GM10266 (cell line): Measurements from ENCODE around the gene LRRC59.
"Not testable (repeated sequence)": the region's sequence is repeated elsewhere in the genome, so short reads cannot be mapped to it uniquely, and the experiment has no call there.

Experiments
- DNase-seq: peaks from one replicate; pipeline ENCODE4 v3.0.0; 2012; ENCODE audit errors: extremely low spot score
- CTCF ChIP-seq: IDR thresholded peaks from 2 replicates; pipeline ENCODE4 v1.5.1; 2012; ENCODE audit warnings: mild to moderate bottlenecking, low read depth; ENCODE audit not compliant: control insufficient read depth, insufficient read depth; ENCODE audit errors: missing control alignments

The LRRC59 gene

GRCh38 chr17:50422738-50423137 lies 25.4 kb upstream of the LRRC59 start:
- DNase-seq, result no peak
- TF ChIP-seq CTCF, result no peak

- DNase-seq, result peak; percentile 55
These were observed 24.2 kb upstream of the LRRC59 start for GRCh38 chr17:50421308-50422051.

GRCh38 chr17:50420419-50421112 lies 23.2 kb upstream of the LRRC59 start:
- DNase-seq, result no peak
- TF ChIP-seq CTCF, result no peak

More at GRCh38 chr17:50421308-50422051, 24.2 kb upstream of the LRRC59 start:
- no peak for TF ChIP-seq CTCF

- DNase-seq, result not testable (repeated sequence)
These were observed 22.3 kb upstream of the LRRC59 start for GRCh38 chr17:50419577-50419976.

GRCh38 chr17:50414808-50415207 lies 17.5 kb upstream of the LRRC59 start:
- TF ChIP-seq CTCF, result no peak
- DNase-seq, result no peak

GRCh38 chr17:50412188-50412732 lies 14.9 kb upstream of the LRRC59 start:
- no peak for TF ChIP-seq CTCF

GRCh38 chr17:50407921-50408320 lies 10.6 kb upstream of the LRRC59 start:
- no peak for DNase-seq
- no peak for TF ChIP-seq CTCF

More at GRCh38 chr17:50412188-50412732, 14.9 kb upstream of the LRRC59 start:
- DNase-seq, result no peak
